Glutamatergic neuron (in vitro differentiated cells): ENCODE measurements around the gene OR10H5. TPM values are rescaled to one million over a fixed set of nuclear protein-coding genes. Genes with fewer than 3 reads are reported as not detected.

Experiments
- DNase-seq: peaks from one replicate; pipeline ENCODE4 v3.0.0; 2022
- H3K27ac Mint-ChIP-seq: one replicate; pipeline ENCODE4 v1.8.0; 2020; ENCODE audit warnings: mild to moderate bottlenecking, mixed read lengths, inconsistent platforms; ENCODE audit not compliant: unreplicated experiment
- H3K27me3 Mint-ChIP-seq: one replicate; pipeline ENCODE4 v1.8.0; 2020; ENCODE audit warnings: mild to moderate bottlenecking, moderate library complexity, mixed read lengths, inconsistent platforms; ENCODE audit not compliant: unreplicated experiment
- H3K36me3 Mint-ChIP-seq: one replicate; pipeline ENCODE4 v1.8.0; 2020; ENCODE audit warnings: mild to moderate bottlenecking, mixed read lengths, inconsistent platforms; ENCODE audit not compliant: unreplicated experiment
- H3K4me1 Mint-ChIP-seq: one replicate; pipeline ENCODE4 v1.8.0; 2020; ENCODE audit warnings: mild to moderate bottlenecking, low read depth, mixed read lengths, inconsistent platforms; ENCODE audit not compliant: unreplicated experiment
- H3K4me3 Mint-ChIP-seq: one replicate; pipeline ENCODE4 v1.8.0; 2020; ENCODE audit warnings: mild to moderate bottlenecking, mixed read lengths, inconsistent platforms; ENCODE audit not compliant: unreplicated experiment
- H3K9me3 Mint-ChIP-seq: one replicate; pipeline ENCODE4 v1.8.0; 2020; ENCODE audit warnings: mild to moderate bottlenecking, moderate library complexity, mixed read lengths, inconsistent platforms; ENCODE audit not compliant: unreplicated experiment
- CTCF ChIP-seq: fragments of 200-600 bp; sonication (generic); IDR thresholded peaks from one replicate; pipeline ENCODE4 v1.5.0; 2021; ENCODE audit not compliant: partially characterized antibody, unreplicated experiment
- total RNA-seq: library from RNA; stranded (reverse); fragmentation: NEBNext Ultra II Directional; extraction: Animal tissue kit (Norgen Biotek cat#: 25700); gene quantifications from one replicate; pipeline ENCODE4 v1.2.1, GENCODE V29; 2021; ENCODE audit not compliant: unreplicated experiment

Gene OR10H5
- total RNA-seq, 1 donor from 2014 or later, result not detected

- no peak for TF ChIP-seq CTCF
Measured at GRCh38 chr19:15850385-15850784, 62.9 kb downstream of the OR10H5 start.

More at GRCh38 chr19:15850385-15850784, 62.9 kb downstream of the OR10H5 start:
- Mint-ChIP-seq H3K9me3 (peaks cover 8% of the 10 kb centered on the region), H3K27ac (no peak overlapping the region), H3K4me1 (no peaks in the 10 kb centered on the region), H3K27me3 (no peaks in the 10 kb centered on the region), H3K36me3 (peaks cover 5% of the 10 kb centered on the region), H3K4me3 (no peak overlapping the region)
- DNase-seq, result no peak

Other genes with a start within 250 kb of the OR10H5 start
- not detected for gene CYP4F8, start 172.4 kb upstream of the OR10H5 start, total RNA-seq
- not detected for gene CYP4F3, start 146.8 kb upstream of the OR10H5 start, total RNA-seq
- not detected for gene CYP4F12, start 114.6 kb upstream of the OR10H5 start, total RNA-seq
- not detected for gene OR10H2, start 59.6 kb upstream of the OR10H5 start, total RNA-seq
- gene OR10H3, start 49.7 kb upstream of the OR10H5 start, total RNA-seq, result not detected
- gene OR10H1, start 28.0 kb downstream of the OR10H5 start, total RNA-seq, result not detected
- gene CYP4F2, start 110.4 kb downstream of the OR10H5 start, total RNA-seq, result not detected
- not detected for gene CYP4F11, start 146.9 kb downstream of the OR10H5 start, total RNA-seq
- gene OR10H4, start 161.3 kb downstream of the OR10H5 start, total RNA-seq, result not detected